ENCODE results near the gene TBC1D22B. TPM values are rescaled to one million over a fixed set of nuclear protein-coding genes. Genes with fewer than 3 reads are reported as not detected.

TBC1D22B gene
- total and polyA plus RNA-seq, 9 of the 15 experiments (the other 6 are each of a cell fraction or from before 2014, with no cell fraction given) = 4.8 to 24.2 (median 13.5) TPM

GRCh38 chr6:37222125-37222967 is 35.2 kb upstream of the TBC1D22B start (continued):
- no peak for TF ChIP-seq ZHX1 (conservative IDR thresholded peaks at IDR 0.05; ENCODE audit: low read length)
- TF ChIP-seq ZNF507 (tag; conservative IDR thresholded peaks at IDR 0.05) = no peak
- TF ChIP-seq RCOR1 (IDR thresholded peaks at IDR 0.05; ENCODE audit: borderline replicate concordance in 1 of 2, low read depth in 2 of 2, low read length in 2 of 2) = peak; percentile 10 to 79; a peak in 2 of 4 replicates
- TF ChIP-seq SREBF2 (CRISPR knock-in tag; IDR thresholded peaks at IDR 0.05) = no peak
- TF ChIP-seq YBX1 (IDR thresholded peaks at IDR 0.05) = no peak
- no peak for TF ChIP-seq CREB1 (IDR thresholded peaks at IDR 0.05)
- TF ChIP-seq CREB1 (CRISPR knock-in tag; IDR thresholded peaks at IDR 0.05) = peak; percentile 38; the same call in 1 of the 2 replicates
- TF ChIP-seq ZBTB43 (CRISPR knock-in tag; IDR thresholded peaks at IDR 0.05) = no peak
- TF ChIP-seq ZNF318 (IDR thresholded peaks at IDR 0.05; ENCODE audit: borderline replicate concordance in 1 of 2, low read depth in 1 of 2) = no peak
- TF ChIP-seq ZFP1 (CRISPR knock-in tag; IDR thresholded peaks at IDR 0.05) = no peak
- no peak for TF ChIP-seq FIP1L1 (IDR thresholded peaks at IDR 0.05; ENCODE audit: low read depth, low read length, poor library complexity, severe bottlenecking)
- no peak for TF ChIP-seq RBM39 (optimal IDR thresholded peaks at IDR 0.05; ENCODE audit: low read depth, low read length)
- TF ChIP-seq ZNF174 (CRISPR knock-in tag; IDR thresholded peaks at IDR 0.05) = no peak
- no peak for TF ChIP-seq RBM34 (IDR thresholded peaks at IDR 0.05; ENCODE audit: borderline replicate concordance, insufficient read depth, low read length)
- TF ChIP-seq TCF7 (IDR thresholded peaks at IDR 0.05; ENCODE audit: borderline replicate concordance) = no peak
- TF ChIP-seq TEAD2 (tag; IDR thresholded peaks at IDR 0.05) = no peak
